ENCODE results near the gene GPR135. TPM values are rescaled to one million over a fixed set of nuclear protein-coding genes. Genes with fewer than 3 reads are reported as not detected.

Gene GPR135
- total RNA-seq, 3 donors from 2014 or later (not counting 1 experiment from before 2014, with no cell fraction given): 1.3 to 1.8 (median 1.8) TPM

DNA sequence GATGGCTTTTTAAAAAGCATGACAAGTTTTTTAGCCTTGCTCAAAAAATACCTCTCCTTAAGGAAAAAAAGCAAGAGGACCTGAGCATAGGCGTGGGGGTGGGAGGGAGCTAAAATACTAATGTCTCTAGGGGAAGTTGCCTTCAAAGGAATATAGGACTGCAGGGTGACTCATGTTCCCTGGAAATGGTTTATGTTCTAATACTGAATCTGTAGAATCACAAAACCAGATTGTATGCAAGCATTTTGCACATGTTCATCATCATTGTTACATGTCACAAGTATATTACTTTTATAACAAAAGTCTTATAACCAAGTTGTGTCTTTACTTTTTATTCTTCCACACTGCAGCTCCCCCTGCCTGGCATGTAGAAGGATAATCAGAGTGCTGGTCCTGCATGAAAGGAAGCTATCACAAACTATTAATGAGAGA is 36.6 kb downstream of the GPR135 start:
- intact Hi-C loops (cut with micrococcal nuclease): no loop called here

DNA sequence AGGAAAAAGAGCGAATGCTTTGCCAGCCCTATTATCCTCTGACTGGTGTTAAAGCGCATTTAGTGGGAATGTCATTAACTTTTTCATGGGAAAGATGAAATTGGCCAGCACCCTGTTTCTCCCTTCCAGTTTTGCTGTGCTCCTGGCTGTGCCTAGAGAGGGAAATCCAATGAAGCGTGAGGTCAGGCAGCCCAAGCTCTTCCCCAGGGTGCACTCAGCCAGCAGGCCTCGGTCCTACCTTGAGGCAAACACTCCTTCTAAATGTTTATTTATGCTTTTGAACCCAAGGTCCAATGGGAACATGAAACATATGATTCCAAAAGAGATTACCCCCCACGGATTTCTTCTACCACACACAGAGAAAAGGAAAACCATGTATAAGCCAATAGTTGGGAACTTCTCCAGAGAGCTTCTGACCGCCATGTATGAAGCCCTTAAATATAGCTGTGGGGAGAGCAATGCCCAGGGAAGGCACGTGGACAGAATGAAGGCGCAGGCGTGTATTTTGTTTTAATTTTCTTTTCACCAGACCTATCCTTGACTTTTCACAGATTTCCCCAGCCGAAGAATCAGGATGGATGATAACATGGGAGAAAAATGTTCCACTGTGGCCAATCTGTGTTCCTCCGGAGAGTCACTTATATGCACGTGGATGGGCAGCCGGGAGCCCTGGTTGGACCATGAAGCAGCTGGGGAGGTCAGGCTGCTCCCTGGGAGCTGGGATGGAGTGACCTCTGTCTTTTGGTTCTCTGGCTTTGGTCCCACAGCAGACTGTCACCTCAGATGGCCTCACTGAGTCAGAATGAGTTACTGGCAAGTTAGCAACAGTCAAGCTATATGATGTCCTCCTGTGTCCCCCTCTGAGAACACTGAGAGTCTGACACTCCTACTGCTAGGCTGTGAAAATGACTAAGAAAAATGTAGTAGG is 37.3 kb downstream of the GPR135 start:
- H3K27me3 Mint-ChIP-seq (ENCODE audit: low read depth in 2 of 2): peaks cover 0 to 9% of the 10 kb centered on the region in 2 donors
- H3K36me3 Mint-ChIP-seq: no peaks in the 10 kb centered on the region
- no peaks in the 10 kb centered on the region for H3K4me1 Mint-ChIP-seq
- H3K4me3 Mint-ChIP-seq: no peak overlapping the region
- H3K9me3 ChIP-seq (ENCODE audit: control insufficient read depth, insufficient read depth, low read length): no peaks in the 10 kb centered on the region
- TF ChIP-seq, protein P1, sequence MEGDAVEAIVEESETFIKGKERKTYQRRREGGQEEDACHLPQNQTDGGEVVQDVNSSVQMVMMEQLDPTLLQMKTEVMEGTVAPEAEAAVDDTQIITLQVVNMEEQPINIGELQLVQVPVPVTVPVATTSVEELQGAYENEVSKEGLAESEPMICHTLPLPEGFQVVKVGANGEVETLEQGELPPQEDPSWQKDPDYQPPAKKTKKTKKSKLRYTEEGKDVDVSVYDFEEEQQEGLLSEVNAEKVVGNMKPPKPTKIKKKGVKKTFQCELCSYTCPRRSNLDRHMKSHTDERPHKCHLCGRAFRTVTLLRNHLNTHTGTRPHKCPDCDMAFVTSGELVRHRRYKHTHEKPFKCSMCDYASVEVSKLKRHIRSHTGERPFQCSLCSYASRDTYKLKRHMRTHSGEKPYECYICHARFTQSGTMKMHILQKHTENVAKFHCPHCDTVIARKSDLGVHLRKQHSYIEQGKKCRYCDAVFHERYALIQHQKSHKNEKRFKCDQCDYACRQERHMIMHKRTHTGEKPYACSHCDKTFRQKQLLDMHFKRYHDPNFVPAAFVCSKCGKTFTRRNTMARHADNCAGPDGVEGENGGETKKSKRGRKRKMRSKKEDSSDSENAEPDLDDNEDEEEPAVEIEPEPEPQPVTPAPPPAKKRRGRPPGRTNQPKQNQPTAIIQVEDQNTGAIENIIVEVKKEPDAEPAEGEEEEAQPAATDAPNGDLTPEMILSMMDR (IDR thresholded peaks at IDR 0.05): no peak
- no peaks in the 10 kb centered on the region for H3K9me3 Mint-ChIP-seq
- no peaks in the 10 kb centered on the region for H3K4me1 ChIP-seq (ENCODE audit: control insufficient read depth, insufficient read depth, low read length)
- 96% methylated on average over 10 of the region's 13 CpGs for WGBS (ENCODE audit: insufficient coverage)
- no peaks in the 10 kb centered on the region for H3K36me3 ChIP-seq (ENCODE audit: control insufficient read depth, insufficient read depth, low read length)
- ATAC-seq (no peak), DNase-seq (no peak)
- no peak overlapping the region for H3K4me3 ChIP-seq (ENCODE audit: low read length)
- no peaks in the 10 kb centered on the region for H3K27me3 ChIP-seq (ENCODE audit: control insufficient read depth, insufficient read depth, low read length)
- intact Hi-C loops (cut with micrococcal nuclease): no loop called here
- H3K27ac Mint-ChIP-seq: no peak overlapping the region
- H3K27ac ChIP-seq (ENCODE audit: low read length): no peak overlapping the region

More for the DNA sequence above, 36.6 kb downstream of the GPR135 start:
- no peak for ATAC-seq
- H3K9me3 ChIP-seq (ENCODE audit: control insufficient read depth, insufficient read depth, low read length): no peaks in the 10 kb centered on the region
- no peaks in the 10 kb centered on the region for H3K9me3 Mint-ChIP-seq
- H3K36me3 ChIP-seq (ENCODE audit: control insufficient read depth, insufficient read depth, low read length): no peaks in the 10 kb centered on the region
- no peaks in the 10 kb centered on the region for H3K4me1 Mint-ChIP-seq
- TF ChIP-seq, protein P1 (IDR thresholded peaks at IDR 0.05): no peak
- H3K4me3 Mint-ChIP-seq: no peak overlapping the region
- no peak for DNase-seq
- peaks cover 0 to 9% of the 10 kb centered on the region in 2 donors for H3K27me3 Mint-ChIP-seq (ENCODE audit: low read depth in 2 of 2)
- H3K4me3 ChIP-seq (ENCODE audit: low read length): no peak overlapping the region
- H3K27me3 ChIP-seq (ENCODE audit: control insufficient read depth, insufficient read depth, low read length): no peaks in the 10 kb centered on the region
- no peak overlapping the region for H3K27ac ChIP-seq (ENCODE audit: low read length)
- no peak overlapping the region for H3K27ac Mint-ChIP-seq
- H3K4me1 ChIP-seq (ENCODE audit: control insufficient read depth, insufficient read depth, low read length): no peaks in the 10 kb centered on the region
- H3K36me3 Mint-ChIP-seq: no peaks in the 10 kb centered on the region
- 100% methylated on average over 1 of the region's 1 CpG for WGBS (ENCODE audit: insufficient coverage)

DNA sequence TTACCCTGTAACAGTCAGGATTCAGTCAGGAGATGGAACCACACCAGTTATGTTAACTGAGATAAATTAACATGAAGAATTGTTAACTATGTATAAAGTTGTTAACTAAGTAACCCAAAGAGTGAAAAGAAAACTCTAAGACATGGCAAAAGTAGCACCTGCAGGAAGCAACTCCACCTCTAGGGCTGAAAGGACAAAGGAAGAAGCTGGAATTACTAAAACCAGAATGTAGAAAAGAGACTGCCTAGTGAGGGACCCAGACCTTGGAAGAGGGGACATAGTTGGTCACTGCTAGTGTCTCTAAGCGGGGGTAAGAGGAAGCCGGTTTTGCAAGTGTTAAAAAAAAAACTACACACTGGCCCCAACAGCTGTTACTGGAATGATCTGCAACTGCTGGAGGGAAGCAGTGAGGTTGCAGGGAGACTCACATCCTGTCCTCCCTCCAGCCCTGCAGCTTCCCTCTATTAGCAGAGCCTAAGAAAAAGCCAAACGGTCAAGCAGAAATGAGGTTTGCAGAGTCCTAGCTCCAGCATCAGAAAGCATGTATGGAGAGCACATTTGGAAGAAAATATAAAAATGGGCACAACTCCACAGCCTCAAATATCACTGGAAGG is 39.8 kb downstream of the GPR135 start:
- ATAC-seq (no peak), DNase-seq (no peak)
- no peak overlapping the region for H3K27ac Mint-ChIP-seq
- TF ChIP-seq, protein P1 (IDR thresholded peaks at IDR 0.05): no peak
- WGBS (ENCODE audit: insufficient coverage): 46% methylated on average over 3 of the region's 3 CpGs
- H3K4me3 Mint-ChIP-seq: no peak overlapping the region
- intact Hi-C loops (cut with micrococcal nuclease): no loop called here
- no peaks in the 10 kb centered on the region for H3K4me1 Mint-ChIP-seq
- no peaks in the 10 kb centered on the region for H3K27me3 ChIP-seq (ENCODE audit: control insufficient read depth, insufficient read depth, low read length)
- H3K9me3 Mint-ChIP-seq: no peaks in the 10 kb centered on the region
- no peaks in the 10 kb centered on the region for H3K4me1 ChIP-seq (ENCODE audit: control insufficient read depth, insufficient read depth, low read length)
- no peaks in the 10 kb centered on the region for H3K9me3 ChIP-seq (ENCODE audit: control insufficient read depth, insufficient read depth, low read length)
- no peaks in the 10 kb centered on the region for H3K36me3 Mint-ChIP-seq
- peaks cover 0 to 12% of the 10 kb centered on the region in 2 donors for H3K27me3 Mint-ChIP-seq (ENCODE audit: low read depth in 2 of 2)
- H3K36me3 ChIP-seq (ENCODE audit: control insufficient read depth, insufficient read depth, low read length): no peaks in the 10 kb centered on the region
- H3K4me3 ChIP-seq (ENCODE audit: low read length): no peak overlapping the region
- H3K27ac ChIP-seq (ENCODE audit: low read length): no peak overlapping the region

Measured in natural killer cell (primary cell).